Measurements from ENCODE around the gene EVA1B. TPM values are rescaled to one million over a fixed set of nuclear protein-coding genes. Genes with fewer than 3 reads are reported as not detected.
A peak's percentile ranks its signal among the peaks of the same experiment; 100 is the strongest.

EVA1B gene
- total and polyA plus RNA-seq, 2 of the 13 experiments (the other 11 are each of a cell fraction or from before 2014, with no cell fraction given) = 3.9 to 6.6 TPM

- no peaks in the 10 kb centered on the region for H3K79me2 ChIP-seq (ENCODE audit: insufficient read depth, low read length)
- BruUV-seq (replicated peaks) = TSS peak; percentile 31
- H4K20me1 ChIP-seq (ENCODE audit: insufficient read depth, low read length) = no peaks in the 10 kb centered on the region
- H3K36me3 ChIP-seq (replicated peaks in 1 of 2; ENCODE audit: control insufficient read depth in 1 of 2, insufficient read depth in 2 of 2, low read length in 2 of 2) = peaks cover 25 to 58% of the 10 kb centered on the region in 2 experiments
- no peaks in the 10 kb centered on the region for H3K9me3 ChIP-seq (ENCODE audit: low read length)
- no peak for ATAC-seq
- no peak overlapping the region for H3K9ac ChIP-seq (ENCODE audit: insufficient read depth, low read depth, low read length)
- no peak for FAIRE-seq
- no peak overlapping the region for H2AFZ ChIP-seq (ENCODE audit: low read length)
- CTCF ChIA-PET (ENCODE audit: low intra/inter-chr PET ratio, low total read pairs) = no interaction called here
- POLR2A ChIA-PET = interaction anchor here (1.0 kb wide), 1 partner anchor 41 kb away, joined by 3 read pairs; no protein-coding TSS in a partner anchor
- no peak for DNase-seq (ENCODE audit: low spot score)
- H3K27me3 ChIP-seq (ENCODE audit: control insufficient read depth in 1 of 2, insufficient read depth in 2 of 2, low read length in 2 of 2) = no peaks in the 10 kb centered on the region
- H3K27ac ChIP-seq (ENCODE audit: extremely low read length, insufficient read depth, low read length) = no peak overlapping the region
- TF ChIP-seq, protein P1, sequence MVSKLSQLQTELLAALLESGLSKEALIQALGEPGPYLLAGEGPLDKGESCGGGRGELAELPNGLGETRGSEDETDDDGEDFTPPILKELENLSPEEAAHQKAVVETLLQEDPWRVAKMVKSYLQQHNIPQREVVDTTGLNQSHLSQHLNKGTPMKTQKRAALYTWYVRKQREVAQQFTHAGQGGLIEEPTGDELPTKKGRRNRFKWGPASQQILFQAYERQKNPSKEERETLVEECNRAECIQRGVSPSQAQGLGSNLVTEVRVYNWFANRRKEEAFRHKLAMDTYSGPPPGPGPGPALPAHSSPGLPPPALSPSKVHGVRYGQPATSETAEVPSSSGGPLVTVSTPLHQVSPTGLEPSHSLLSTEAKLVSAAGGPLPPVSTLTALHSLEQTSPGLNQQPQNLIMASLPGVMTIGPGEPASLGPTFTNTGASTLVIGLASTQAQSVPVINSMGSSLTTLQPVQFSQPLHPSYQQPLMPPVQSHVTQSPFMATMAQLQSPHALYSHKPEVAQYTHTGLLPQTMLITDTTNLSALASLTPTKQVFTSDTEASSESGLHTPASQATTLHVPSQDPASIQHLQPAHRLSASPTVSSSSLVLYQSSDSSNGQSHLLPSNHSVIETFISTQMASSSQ (IDR thresholded peaks at IDR 0.05; ENCODE audit: low read depth) = no peak
- TF ChIP-seq, protein P1 (CRISPR knock-in tag; IDR thresholded peaks at IDR 0.05; ENCODE audit: borderline replicate concordance) = no peak
- TF ChIP-seq MAFF (IDR thresholded peaks at IDR 0.05; ENCODE audit: low read depth, low read length) (no peak), TOPORS (CRISPR knock-in tag; IDR thresholded peaks at IDR 0.05) (no peak), ZFP37 (CRISPR knock-in tag; IDR thresholded peaks at IDR 0.05; ENCODE audit: borderline replicate concordance) (no peak), ADNP (CRISPR knock-in tag; IDR thresholded peaks at IDR 0.05) (no peak), YY1 (IDR thresholded peaks at IDR 0.05; ENCODE audit: insufficient read depth, insufficient replicate concordance, low read depth, low read length) (no peak), ZBTB7B (CRISPR knock-in tag; IDR thresholded peaks at IDR 0.05) (no peak), STAT6 (CRISPR knock-in tag; IDR thresholded peaks at IDR 0.05; ENCODE audit: borderline replicate concordance) (no peak)
- WGBS (ENCODE audit: low lambda C conversion rate) = 96% methylated on average over 6 of the region's 6 CpGs
- peaks cover 16% of the 10 kb centered on the region; the same call in 1 of the 2 replicates for H3K4me1 ChIP-seq (ENCODE audit: insufficient read depth, low read length)
- intact Hi-C loops (cut with micrococcal nuclease; ENCODE audit: unreplicated experiment) = no loop called here
- in situ Hi-C loops (cut with HindIII; ENCODE audit: extremely low pct_ligation_motif_present, low pct_unique_long_range_greater_than_20kb) = no loop called here
- H3K4me2 ChIP-seq (ENCODE audit: low read depth, low read length) = no peak overlapping the region
- no peak overlapping the region for H3K4me3 ChIP-seq (replicated peaks in 1 of 3; ENCODE audit: insufficient read depth in 1 of 3, low read depth in 2 of 3, low read length in 3 of 3)
These were observed 36.6 kb upstream of the EVA1B start for GRCh38 chr1:36359911-36360550.
